Neural cell (in vitro differentiated cells): ENCODE measurements around the gene PTPRU. TPM values are rescaled to one million over a fixed set of nuclear protein-coding genes. Genes with fewer than 3 reads are reported as not detected.
A peak's percentile ranks its signal among the peaks of the same experiment; 100 is the strongest.

ENCODE experiments used
- H2AFZ ChIP-seq: fragments of 200-600, 300-800 bp; sonication (generic), shearing (Covaris generic); 2 replicates; pipeline ENCODE4 v1.6.0; 2014; ENCODE audit warnings: low read depth, mild to moderate bottlenecking, antibody characterized with exemption, low read length, moderate library complexity
- H3F3A ChIP-seq: fragments of 200-600 bp; shearing (Covaris generic); 2 replicates; pipeline ENCODE4 v1.6.1; 2016; ENCODE audit warnings: mild to moderate bottlenecking, moderate library complexity, mixed read lengths, antibody characterized with exemption, low read length; ENCODE audit not compliant: insufficient read depth, poor library complexity, severe bottlenecking
- H3K27ac ChIP-seq: fragments of 200-600, 300-800 bp; sonication (generic), shearing (Covaris generic); 2 replicates; pipeline ENCODE4 v1.5.1; 2014; ENCODE audit warnings: mild to moderate bottlenecking, low read length, moderate library complexity
- H3K27me3 ChIP-seq: fragments of 300-800, 200-600 bp; sonication (generic), shearing (Covaris generic); 2 replicates; pipeline ENCODE4 v1.6.0; 2014; ENCODE audit warnings: mild to moderate bottlenecking, low read depth, low read length, moderate library complexity; ENCODE audit not compliant: insufficient read depth
- H3K36me3 ChIP-seq: fragments of 300-800, 200-600 bp; sonication (generic), shearing (Covaris generic); 2 replicates; pipeline ENCODE4 v1.5.1; 2014; ENCODE audit warnings: mild to moderate bottlenecking, antibody characterized with exemption, low read length, moderate library complexity; ENCODE audit not compliant: insufficient read depth
- H3K4me2 ChIP-seq: fragments of 300-800, 200-600 bp; sonication (generic), shearing (Covaris generic); 2 replicates; pipeline ENCODE4 v1.6.0; 2014; ENCODE audit warnings: mild to moderate bottlenecking, low read length
- H3K4me3 ChIP-seq: fragments of 300-800, 200-600 bp; sonication (generic), shearing (Covaris generic); 2 replicates; pipeline ENCODE4 v1.5.1; 2014; ENCODE audit warnings: mild to moderate bottlenecking, low read length, moderate library complexity
- H3K79me2 ChIP-seq: fragments of 200-600 bp; shearing (Covaris generic); replicated peaks from 2 replicates; pipeline ENCODE4 v1.6.0; 2014; ENCODE audit warnings: mild to moderate bottlenecking, low read length, moderate library complexity; ENCODE audit not compliant: insufficient read depth
- H3K9ac ChIP-seq: fragments of 300-800, 200-600 bp; sonication (generic), shearing (Covaris generic); 2 replicates; pipeline ENCODE4 v1.6.1; 2016; ENCODE audit warnings: mild to moderate bottlenecking, low read length, mixed read lengths
- H3K9me2 ChIP-seq: fragments of 200-600 bp; shearing (Covaris generic); 2 replicates; pipeline ENCODE4 v1.6.1; 2016; ENCODE audit warnings: mild to moderate bottlenecking, low read length, mixed read lengths; ENCODE audit not compliant: insufficient read depth
- H3K9me3 ChIP-seq: fragments of 200-600, 300-800 bp; sonication (generic), shearing (Covaris generic); 2 replicates; pipeline ENCODE4 v1.6.1; 2016; ENCODE audit warnings: mild to moderate bottlenecking, mixed run types, low read length, moderate library complexity, mixed read lengths
- H4K20me1 ChIP-seq: fragments of 200-600 bp; shearing (Covaris generic); 2 replicates; pipeline ENCODE4 v1.6.1; 2016; ENCODE audit warnings: mild to moderate bottlenecking, mixed run types; ENCODE audit not compliant: insufficient read depth
- CTCF ChIP-seq: fragments of 450-650 bp; IDR thresholded peaks from 2 replicates; pipeline ENCODE4 v1.5.1; 2014; ENCODE audit warnings: antibody characterized with exemption, mild to moderate bottlenecking, moderate library complexity; ENCODE audit not compliant: poor library complexity, severe bottlenecking
- EP300 ChIP-seq: fragments of 450-650 bp; conservative IDR thresholded peaks from 2 replicates; pipeline ENCODE4 v1.6.1; 2014; ENCODE audit warnings: antibody characterized with exemption, mild to moderate bottlenecking, moderate library complexity; ENCODE audit not compliant: poor library complexity, severe bottlenecking
- EZH2 ChIP-seq: fragments of 200-600, 300-800 bp; shearing (Covaris generic), sonication (generic); IDR thresholded peaks from 2 replicates; pipeline ENCODE4 v1.6.1; 2014; ENCODE audit warnings: antibody characterized with exemption, low read length, borderline replicate concordance, mild to moderate bottlenecking; ENCODE audit not compliant: insufficient read depth, poor library complexity, severe bottlenecking
- MXI1 ChIP-seq: fragments of 450-650 bp; conservative IDR thresholded peaks from 2 replicates; pipeline ENCODE4 v1.6.1; 2014; ENCODE audit warnings: antibody characterized with exemption, mild to moderate bottlenecking; ENCODE audit not compliant: poor library complexity, severe bottlenecking
- POLR2AphosphoS5 ChIP-seq: IDR thresholded peaks from 2 replicates; pipeline ENCODE4 v1.6.1; 2012
- RAD21 ChIP-seq: fragments of 450-650 bp; conservative IDR thresholded peaks from 2 replicates; pipeline ENCODE4 v1.6.1; 2014; ENCODE audit warnings: antibody characterized with exemption, mild to moderate bottlenecking, moderate library complexity
- SMC3 ChIP-seq: fragments of 450-650 bp; conservative IDR thresholded peaks from 2 replicates; pipeline ENCODE4 v1.6.1; 2014; ENCODE audit warnings: antibody characterized with exemption, mild to moderate bottlenecking, moderate library complexity; ENCODE audit not compliant: poor library complexity
- TAF1 ChIP-seq: IDR thresholded peaks from 2 replicates; pipeline ENCODE4 v1.6.1; 2012; ENCODE audit warnings: low read depth
- polyA minus RNA-seq: library from RNA; depleted of rRNA, polyadenylated mRNA; stranded (reverse); fragments of >200 nt; gene quantifications from 2 replicates; pipeline ENCODE4 v1.2.3, GENCODE V29; 2014
- polyA plus RNA-seq: library from polyadenylated mRNA; depleted of rRNA; stranded (reverse); fragments of >200 nt; gene quantifications from 2 replicates; pipeline ENCODE4 v1.2.3, GENCODE V29; 2014
- TF ChIP-seq, protein P1 (sequence below): IDR thresholded peaks from 2 replicates; pipeline ENCODE4 v1.6.1; 2012; ENCODE audit warnings: borderline replicate concordance

PTPRU gene
- polyA plus RNA-seq, result 2.5 and 5.0 TPM in 2 replicates
- polyA minus RNA-seq, result 8.3 and 10.1 TPM in 2 replicates

DNA sequence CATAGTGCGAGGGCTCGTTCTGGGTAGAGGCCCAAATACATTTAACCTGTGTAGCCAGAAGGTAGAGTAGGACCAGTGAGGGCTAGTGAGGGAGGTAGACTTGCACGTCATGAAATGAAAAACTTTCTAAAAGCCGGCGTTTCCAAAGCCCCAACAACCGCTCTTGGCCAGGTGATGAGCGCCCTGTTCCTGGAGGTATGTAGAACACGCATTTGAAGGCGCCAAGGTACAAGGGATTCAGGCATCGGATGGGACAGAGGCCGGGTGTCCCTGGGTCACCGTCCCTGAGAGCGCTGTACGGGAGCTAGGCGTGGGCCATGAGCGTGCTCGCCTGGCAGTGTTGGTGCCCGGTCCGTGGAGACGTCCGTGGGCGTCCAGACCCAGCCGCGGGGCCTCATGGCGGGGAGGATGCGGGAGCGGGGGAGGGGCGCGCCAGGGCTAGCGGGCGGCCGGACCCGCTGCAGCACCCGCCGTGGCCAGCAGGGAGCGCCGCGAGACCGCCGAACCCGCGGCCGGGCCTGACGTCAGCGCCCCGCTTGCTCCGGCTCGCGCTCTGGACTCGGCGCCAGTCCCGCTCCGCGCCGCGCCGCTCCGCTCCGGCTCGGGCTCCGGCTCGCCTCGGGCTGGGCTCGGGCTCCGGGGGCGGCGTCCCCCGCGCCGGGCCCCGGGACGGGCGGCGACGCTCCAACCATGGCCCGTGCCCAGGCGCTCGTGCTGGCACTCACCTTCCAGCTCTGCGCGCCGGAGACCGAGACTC is at the start of gene PTPRU:
Gene PTPRU (plus strand): TSS at position 568 of the 757 bp plus-strand sequence. CDS start 123 bp downstream, at position 691.
- no peak for TF ChIP-seq TAF1
- peak; percentile 96 for TF ChIP-seq SMC3
- TF ChIP-seq POLR2AphosphoS5, result peak; percentile 19
- peak; percentile 50 for TF ChIP-seq EP300
- no peak for TF ChIP-seq EZH2
- peak; percentile 96 for TF ChIP-seq CTCF
- TF ChIP-seq, protein P1, sequence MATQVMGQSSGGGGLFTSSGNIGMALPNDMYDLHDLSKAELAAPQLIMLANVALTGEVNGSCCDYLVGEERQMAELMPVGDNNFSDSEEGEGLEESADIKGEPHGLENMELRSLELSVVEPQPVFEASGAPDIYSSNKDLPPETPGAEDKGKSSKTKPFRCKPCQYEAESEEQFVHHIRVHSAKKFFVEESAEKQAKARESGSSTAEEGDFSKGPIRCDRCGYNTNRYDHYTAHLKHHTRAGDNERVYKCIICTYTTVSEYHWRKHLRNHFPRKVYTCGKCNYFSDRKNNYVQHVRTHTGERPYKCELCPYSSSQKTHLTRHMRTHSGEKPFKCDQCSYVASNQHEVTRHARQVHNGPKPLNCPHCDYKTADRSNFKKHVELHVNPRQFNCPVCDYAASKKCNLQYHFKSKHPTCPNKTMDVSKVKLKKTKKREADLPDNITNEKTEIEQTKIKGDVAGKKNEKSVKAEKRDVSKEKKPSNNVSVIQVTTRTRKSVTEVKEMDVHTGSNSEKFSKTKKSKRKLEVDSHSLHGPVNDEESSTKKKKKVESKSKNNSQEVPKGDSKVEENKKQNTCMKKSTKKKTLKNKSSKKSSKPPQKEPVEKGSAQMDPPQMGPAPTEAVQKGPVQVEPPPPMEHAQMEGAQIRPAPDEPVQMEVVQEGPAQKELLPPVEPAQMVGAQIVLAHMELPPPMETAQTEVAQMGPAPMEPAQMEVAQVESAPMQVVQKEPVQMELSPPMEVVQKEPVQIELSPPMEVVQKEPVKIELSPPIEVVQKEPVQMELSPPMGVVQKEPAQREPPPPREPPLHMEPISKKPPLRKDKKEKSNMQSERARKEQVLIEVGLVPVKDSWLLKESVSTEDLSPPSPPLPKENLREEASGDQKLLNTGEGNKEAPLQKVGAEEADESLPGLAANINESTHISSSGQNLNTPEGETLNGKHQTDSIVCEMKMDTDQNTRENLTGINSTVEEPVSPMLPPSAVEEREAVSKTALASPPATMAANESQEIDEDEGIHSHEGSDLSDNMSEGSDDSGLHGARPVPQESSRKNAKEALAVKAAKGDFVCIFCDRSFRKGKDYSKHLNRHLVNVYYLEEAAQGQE, result no peak
- TF ChIP-seq RAD21, result peak; percentile 98
- peak; percentile 66 for TF ChIP-seq MXI1
- H3K9me3 ChIP-seq, result no peaks in the 10 kb centered on the region
- peak within 1 kb of the TSS; percentile 73 for H3K4me3 ChIP-seq
- H3K36me3 ChIP-seq, result no peaks in the 10 kb centered on the region
- H3F3A ChIP-seq, result no peaks in the 10 kb centered on the region
- H3K79me2 ChIP-seq, result no peaks in the 10 kb centered on the region
- H4K20me1 ChIP-seq, result no peaks in the 10 kb centered on the region
- peak within 1 kb of the TSS; percentile 59 for H3K4me2 ChIP-seq
- no peak within 1 kb of the TSS for H3K27ac ChIP-seq
- H3K9me2 ChIP-seq, result no peaks in the 10 kb centered on the region
- H3K9ac ChIP-seq, result peak within 1 kb of the TSS; percentile 60
- H3K27me3 ChIP-seq, result peaks cover 34% of the 10 kb centered on the region
- peak within 1 kb of the TSS; percentile 27 for H2AFZ ChIP-seq

DNA sequence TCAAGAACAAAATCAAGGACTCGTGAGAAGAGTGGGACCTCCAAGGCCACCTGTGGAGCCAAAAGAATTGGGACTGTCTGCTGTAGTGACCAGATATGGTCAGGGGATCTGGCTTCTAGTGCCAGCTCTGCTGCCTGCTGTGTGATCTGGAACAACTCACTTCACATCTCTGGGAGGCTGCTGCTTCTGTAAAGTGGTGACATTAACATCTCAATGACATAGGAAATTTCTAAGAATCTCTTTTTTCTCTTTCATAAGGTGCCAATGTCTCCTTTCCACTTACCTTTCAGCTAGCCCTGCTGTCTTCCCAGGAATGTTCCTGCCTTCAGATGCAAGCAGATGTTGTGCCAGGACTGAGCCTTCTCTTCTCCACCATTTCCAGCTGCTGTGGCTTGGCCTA is 49.6 kb upstream of the PTPRU start:
- H3K36me3 ChIP-seq, result no peaks in the 10 kb centered on the region
- H3K4me3 ChIP-seq, result no peak overlapping the region
- no peak overlapping the region for H2AFZ ChIP-seq
- H3K9ac ChIP-seq, result no peak overlapping the region
- no peaks in the 10 kb centered on the region for H3F3A ChIP-seq
- H3K27me3 ChIP-seq, result no peaks in the 10 kb centered on the region
- H4K20me1 ChIP-seq, result no peaks in the 10 kb centered on the region
- H3K27ac ChIP-seq, result no peak overlapping the region
- no peaks in the 10 kb centered on the region for H3K9me3 ChIP-seq
- no peaks in the 10 kb centered on the region for H3K9me2 ChIP-seq
- TF ChIP-seq EZH2, result no peak
- no peak for TF ChIP-seq POLR2AphosphoS5
- TF ChIP-seq MXI1, result no peak
- TF ChIP-seq EP300, result no peak
- TF ChIP-seq RAD21, result no peak
- no peak for TF ChIP-seq SMC3
- TF ChIP-seq, protein P1, result no peak
- TF ChIP-seq CTCF, result no peak
- TF ChIP-seq TAF1, result no peak
- H3K79me2 ChIP-seq, result no peaks in the 10 kb centered on the region
- H3K4me2 ChIP-seq, result no peak overlapping the region
